Stimulated activated CD4-positive, alpha-beta T cell treated with anti-CD3 and anti-CD28 coated beads, Interleukin-4, amount 100 ng/mL, for 48 hours (primary cell): ENCODE measurements around the gene CNOT1.
"Not testable (repeated sequence)": the region's sequence is repeated elsewhere in the genome, so short reads cannot be mapped to it uniquely, and the experiment has no call there.

Source experiments
- DNase-seq, 2 donors: peaks; one replicate each; pipeline ENCODE4 v3.0.0-alpha.2; 2020; ENCODE audit warnings: low read depth in 2 of 2

The CNOT1 gene

GRCh38 chr16:58582133-58582532 is 47.5 kb downstream of the CNOT1 start:
- no peak for DNase-seq

GRCh38 chr16:58579587-58579986 is 50.0 kb downstream of the CNOT1 start:
- DNase-seq, result no peak

- DNase-seq, result no peak
Measured at GRCh38 chr16:58578642-58579041, 51.0 kb downstream of the CNOT1 start.

- DNase-seq, result no peak
Measured at GRCh38 chr16:58577141-58577540, 52.5 kb downstream of the CNOT1 start.

- no peak for DNase-seq
Measured at GRCh38 chr16:58574895-58575294, 54.7 kb downstream of the CNOT1 start.

GRCh38 chr16:58565697-58566096 is 63.9 kb downstream of the CNOT1 start:
- DNase-seq, result not testable (repeated sequence)

- no peak for DNase-seq
Measured at GRCh38 chr16:58563775-58564174, 65.9 kb downstream of the CNOT1 start.

GRCh38 chr16:58563235-58563634 is 66.4 kb downstream of the CNOT1 start:
- DNase-seq, result no peak

GRCh38 chr16:58556678-58557077 is 72.9 kb downstream of the CNOT1 start:
- DNase-seq, result no peak

- no peak for DNase-seq
Measured at GRCh38 chr16:58551496-58551895, 78.1 kb downstream of the CNOT1 start.

GRCh38 chr16:58548378-58548777 is 81.2 kb downstream of the CNOT1 start:
- no peak for DNase-seq

- DNase-seq, result no peak
Measured at GRCh38 chr16:58543685-58544084, 85.9 kb downstream of the CNOT1 start.

- DNase-seq, result no peak
Measured at GRCh38 chr16:58542291-58542690, 87.3 kb downstream of the CNOT1 start.

- DNase-seq, result no peak
Measured at GRCh38 chr16:58541711-58542110, 87.9 kb downstream of the CNOT1 start.

GRCh38 chr16:58537124-58537906 is 92.3 kb downstream of the CNOT1 start:
- no peak for DNase-seq

GRCh38 chr16:58536278-58536677 is 93.3 kb downstream of the CNOT1 start:
- DNase-seq, result no peak

GRCh38 chr16:58535100-58535499 is 94.5 kb downstream of the CNOT1 start:
- no peak for DNase-seq

- DNase-seq, result no peak
Measured at GRCh38 chr16:58533751-58534470, 95.7 kb downstream of the CNOT1 start.

GRCh38 chr16:58532414-58532813 is 97.2 kb downstream of the CNOT1 start:
- DNase-seq, result no peak

GRCh38 chr16:58530179-58530578 is 99.4 kb downstream of the CNOT1 start:
- DNase-seq, result no peak

GRCh38 chr16:58519707-58520106 is 109.9 kb downstream of the CNOT1 start:
- DNase-seq, result no peak

- DNase-seq, result no peak
Measured at GRCh38 chr16:58518980-58519368, 110.7 kb downstream of the CNOT1 start.
